Right ventricle myocardium superior (tissue), 1 donor: ENCODE data around the gene ABCB10. TPM values are rescaled to one million over a fixed set of nuclear protein-coding genes. Genes with fewer than 3 reads are reported as not detected.
"Not testable (repeated sequence)": the region's sequence is repeated elsewhere in the genome, so short reads cannot be mapped to it uniquely, and the experiment has no call there.

Source experiments
- ATAC-seq: fragments of 200-7000 bp; cut with Tn5 transposase; one replicate; pipeline ENCODE4 v1.9.1; 2020; ENCODE audit warnings: mild to moderate bottlenecking; ENCODE audit not compliant: poor library complexity
- DNase-seq: peaks from one replicate; pipeline ENCODE4 v3.0.0-alpha.2; 2020
- intact Hi-C: fragments of 100-400 bp; cut with DNase I; formaldehyde crosslinking; loops from one replicate; pipeline ENCODE4 v1.11.2; 2022
- long read RNA-seq: library from polyadenylated mRNA; unstranded; transcript quantifications from one replicate; pipeline ENCODE4 v2.0.0, GENCODE V29; 2021
- total RNA-seq: library from RNA; stranded (reverse); fragmentation: NEBNext Ultra II Directional; extraction: Animal tissue kit (Norgen Biotek cat#: 25700); gene quantifications from one replicate; pipeline ENCODE4 v1.2.1, GENCODE V29; 2021
- donor health status: DM: no; HTN: yes; CAD: no; lungs with severe emphysema.

The ABCB10 gene
- total RNA-seq = 11.3 TPM
- long read RNA-seq, transcript ABCB10-201 (13 exons, 3,857 nt) = major isoform, 36 of 41 reads
- long read RNA-seq, partial matches to known transcripts = 2 of 41 reads
- long read RNA-seq, other reads (novel, unspliced or antisense) = 3 of 41 reads

GRCh38 chr1:229558460-229559335 is at the start of gene ABCB10:
Gene ABCB10 (minus strand): TSS chr1:229558707. CDS start chr1:229558652, 55 bp downstream.
- intact Hi-C loops = loop anchor here (5.0 kb wide), 1 partner anchor 64 kb away; no protein-coding TSS in a partner anchor
- ATAC-seq = peak; percentile 95
- peak; percentile 98 for DNase-seq

- intact Hi-C loops = no loop called here
- DNase-seq (no peak), ATAC-seq (no peak)
These were observed 48.9 kb upstream of the ABCB10 start for GRCh38 chr1:229607370-229607769.

- intact Hi-C loops = no loop called here
- DNase-seq = no peak
- ATAC-seq = no peak
These were observed 45.0 kb upstream of the ABCB10 start for GRCh38 chr1:229603371-229604005.

- DNase-seq (no peak), ATAC-seq (no peak)
- intact Hi-C loops = no loop called here
These were observed 41.7 kb upstream of the ABCB10 start for GRCh38 chr1:229600229-229600628.

GRCh38 chr1:229599218-229599954 is 40.9 kb upstream of the ABCB10 start:
- no peak for DNase-seq
- intact Hi-C loops = no loop called here
- ATAC-seq = no peak

GRCh38 chr1:229597877-229598276 is 39.4 kb upstream of the ABCB10 start:
- intact Hi-C loops = no loop called here
- ATAC-seq (peak; percentile 40), DNase-seq (no peak)

GRCh38 chr1:229596925-229597699 is 38.6 kb upstream of the ABCB10 start:
- peak; percentile 94 for ATAC-seq
- intact Hi-C loops = no loop called here
- peak; percentile 66 for DNase-seq

- intact Hi-C loops, ATAC-seq: not testable (repeated sequence)
These were observed 37.4 kb upstream of the ABCB10 start for GRCh38 chr1:229595876-229596275.

GRCh38 chr1:229594227-229595008 is 35.9 kb upstream of the ABCB10 start:
- DNase-seq (no peak), ATAC-seq (no peak)
- intact Hi-C loops = no loop called here

More at GRCh38 chr1:229595876-229596275, 37.4 kb upstream of the ABCB10 start:
- not testable (repeated sequence) for DNase-seq

GRCh38 chr1:229593800-229594199 is 35.3 kb upstream of the ABCB10 start:
- intact Hi-C loops = no loop called here
- no peak for DNase-seq

GRCh38 chr1:229590119-229590518 is 31.6 kb upstream of the ABCB10 start:
- ATAC-seq (no peak), DNase-seq (no peak)
- intact Hi-C loops = no loop called here

More at GRCh38 chr1:229593800-229594199, 35.3 kb upstream of the ABCB10 start:
- ATAC-seq = no peak

GRCh38 chr1:229585338-229585737 is 26.8 kb upstream of the ABCB10 start:
- DNase-seq = no peak
- no peak for ATAC-seq
- intact Hi-C loops = no loop called here

GRCh38 chr1:229582715-229583114 is 24.2 kb upstream of the ABCB10 start:
- intact Hi-C loops = no loop called here
- no peak for DNase-seq
- no peak for ATAC-seq

- intact Hi-C loops = no loop called here
- DNase-seq (peak; percentile 70), ATAC-seq (peak; percentile 77)
These were observed 23.6 kb upstream of the ABCB10 start for GRCh38 chr1:229582011-229582694.

GRCh38 chr1:229581485-229581884 is 23.0 kb upstream of the ABCB10 start:
- ATAC-seq (no peak), DNase-seq (no peak)
- intact Hi-C loops = no loop called here

GRCh38 chr1:229579059-229579673 is 20.7 kb upstream of the ABCB10 start:
- DNase-seq (peak; percentile 73), ATAC-seq (peak; percentile 87)
- intact Hi-C loops = no loop called here
